Left kidney (tissue), 2 donors: ENCODE measurements around the gene SPHK2. TPM values are rescaled to one million over a fixed set of nuclear protein-coding genes. Genes with fewer than 3 reads are reported as not detected.
A peak's percentile ranks its signal among the peaks of the same experiment; 100 is the strongest.
"Not testable (repeated sequence)": the region's sequence is repeated elsewhere in the genome, so short reads cannot be mapped to it uniquely, and the experiment has no call there.

Source experiments
- DNase-seq: peaks from one replicate; pipeline ENCODE4 v3.0.0-alpha.2; 2013
- polyA plus RNA-seq: library from polyadenylated mRNA; unstranded; fragments of 120-200 nt; gene quantifications from one replicate; pipeline ENCODE4 v1.2.1, GENCODE V29; 2013; ENCODE audit not compliant: insufficient read length

Gene SPHK2
- polyA plus RNA-seq, 1 donor, result 19.9 TPM

GRCh38 chr19:48636859-48637448 is 17.6 kb downstream of the SPHK2 start, which contains the start of gene DBP:
Gene DBP, minus strand, starts transcription at chr19:48637379. Its CDS starts 385 bp downstream, at chr19:48636994.
- no peak for DNase-seq

GRCh38 chr19:48637449-48637947 is 18.2 kb downstream of the SPHK2 start:
- peak; percentile 98 for DNase-seq

GRCh38 chr19:48637948-48638830 is 18.9 kb downstream of the SPHK2 start:
- DNase-seq, result peak; percentile 92

- DNase-seq, result no peak
Measured at GRCh38 chr19:48638831-48639381, 19.6 kb downstream of the SPHK2 start.

GRCh38 chr19:48639483-48640375 is 20.4 kb downstream of the SPHK2 start:
- DNase-seq, result no peak

- DNase-seq, result no peak
Measured at GRCh38 chr19:48641850-48642249, 22.5 kb downstream of the SPHK2 start.

GRCh38 chr19:48642862-48643261 is 23.6 kb downstream of the SPHK2 start:
- DNase-seq, result no peak

GRCh38 chr19:48644355-48644754 is 25.0 kb downstream of the SPHK2 start:
- DNase-seq, result no peak

- no peak for DNase-seq
Measured at GRCh38 chr19:48644839-48645619, 25.7 kb downstream of the SPHK2 start.

GRCh38 chr19:48645620-48646000 is 26.3 kb downstream of the SPHK2 start:
- DNase-seq, result no peak

GRCh38 chr19:48646001-48646721 is 26.9 kb downstream of the SPHK2 start, which contains the start of gene CA11:
Gene CA11, minus strand, starts transcription at chr19:48646187. Its CDS starts 555 bp downstream, at chr19:48645632.
- peak; percentile 91 for DNase-seq

- DNase-seq, result no peak
Measured at GRCh38 chr19:48646722-48647216, 27.5 kb downstream of the SPHK2 start.

GRCh38 chr19:48648134-48648533 is 28.8 kb downstream of the SPHK2 start:
- no peak for DNase-seq

GRCh38 chr19:48650974-48651682 is 31.8 kb downstream of the SPHK2 start:
- DNase-seq, result no peak

GRCh38 chr19:48651683-48652048 is 32.4 kb downstream of the SPHK2 start:
- DNase-seq, result no peak

GRCh38 chr19:48654299-48655059 is 35.2 kb downstream of the SPHK2 start:
- no peak for DNase-seq

- no peak for DNase-seq
Measured at GRCh38 chr19:48656840-48657474, 37.7 kb downstream of the SPHK2 start.

- DNase-seq, result not testable (repeated sequence)
Measured at GRCh38 chr19:48657828-48658227, 38.5 kb downstream of the SPHK2 start.
